NK-92 (cell line): ENCODE measurements around the gene RSRC2.

ENCODE experiments used
- DNase-seq: peaks from one replicate; lab custom pipeline; 2025; ENCODE audit not compliant: unreplicated experiment; lab: John Stamatoyannopoulos, UW

RSRC2 gene

GRCh38 chr12:122454250-122454721 is 72.5 kb downstream of the RSRC2 start:
- DNase-seq, result no peak
